Immature natural killer cell (primary cell): Measurements from ENCODE around the gene AUTS2. TPM values are rescaled to one million over a fixed set of nuclear protein-coding genes. Genes with fewer than 3 reads are reported as not detected.

Experiments used
- DNase-seq, 3 donors: peaks; one replicate each; pipeline ENCODE4 v3.0.0; 2022; ENCODE audit warnings: mixed read lengths in 1 of 3
- H3K27ac Mint-ChIP-seq, 6 donors: one replicate each; pipeline ENCODE4 v1.8.0; 2020; ENCODE audit warnings: mixed read lengths in 6 of 6, mild to moderate bottlenecking in 5 of 6, inconsistent platforms in 4 of 6, moderate library complexity in 3 of 6
- H3K27me3 Mint-ChIP-seq, 3 donors: one replicate each; pipeline ENCODE4 v1.8.0; 2020 to 2021; ENCODE audit warnings: low read depth in 3 of 3, mild to moderate bottlenecking in 3 of 3, mixed read lengths in 3 of 3, moderate library complexity in 3 of 3, inconsistent platforms in 1 of 3
- H3K36me3 Mint-ChIP-seq, 3 donors: one replicate each; pipeline ENCODE4 v1.8.0; 2020; ENCODE audit warnings: mixed read lengths in 3 of 3, inconsistent platforms in 2 of 3, mild to moderate bottlenecking in 2 of 3
- H3K4me1 Mint-ChIP-seq, 2 donors: one replicate each; pipeline ENCODE4 v1.8.0; 2020; ENCODE audit warnings: inconsistent platforms in 2 of 2, mild to moderate bottlenecking in 2 of 2, mixed read lengths in 2 of 2, moderate library complexity in 1 of 2
- H3K4me3 Mint-ChIP-seq, 5 donors: one replicate each; pipeline ENCODE4 v1.8.0; 2020; ENCODE audit warnings: mild to moderate bottlenecking in 5 of 5, mixed read lengths in 5 of 5, inconsistent platforms in 3 of 5, moderate library complexity in 3 of 5
- H3K9me3 Mint-ChIP-seq, 6 donors: one replicate each; pipeline ENCODE4 v1.8.0; 2020; ENCODE audit warnings: mild to moderate bottlenecking in 6 of 6, mixed read lengths in 6 of 6, inconsistent platforms in 4 of 6, moderate library complexity in 3 of 6
- polyA plus RNA-seq, 3 donors: library from polyadenylated mRNA; unstranded; fragments of 300-500 nt; fragmentation: Illumina TruSeq; gene quantifications; one replicate each; pipeline ENCODE4 v1.2.3, GENCODE V29; 2021

AUTS2 gene
- polyA plus RNA-seq, 3 donors from 2014 or later, result 1.9 to 17.6 (median 8.0) TPM

DNA sequence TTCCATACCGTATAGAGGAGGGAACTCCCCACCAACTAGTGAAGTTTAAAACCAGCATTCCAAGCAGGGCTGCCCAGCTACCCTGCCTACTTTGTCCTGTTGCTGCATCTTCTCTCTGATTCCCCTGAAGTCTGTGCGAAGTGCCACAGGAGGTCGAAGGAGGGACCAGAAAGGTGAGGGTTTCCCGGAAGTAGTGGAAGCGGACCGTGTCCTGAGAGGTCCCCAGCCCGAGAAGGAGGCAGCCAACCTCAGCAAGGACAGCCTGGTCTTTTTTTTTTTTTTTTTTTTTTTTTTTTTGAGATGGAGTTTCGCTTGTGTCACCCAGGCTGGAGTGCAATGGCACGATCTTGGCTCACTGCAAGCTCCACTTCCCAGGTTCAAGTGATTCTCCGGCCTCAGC, 861.8 kb downstream of the AUTS2 start:
- no peak overlapping the region for H3K4me3 Mint-ChIP-seq
- no peaks in the 10 kb centered on the region for H3K9me3 Mint-ChIP-seq

DNA sequence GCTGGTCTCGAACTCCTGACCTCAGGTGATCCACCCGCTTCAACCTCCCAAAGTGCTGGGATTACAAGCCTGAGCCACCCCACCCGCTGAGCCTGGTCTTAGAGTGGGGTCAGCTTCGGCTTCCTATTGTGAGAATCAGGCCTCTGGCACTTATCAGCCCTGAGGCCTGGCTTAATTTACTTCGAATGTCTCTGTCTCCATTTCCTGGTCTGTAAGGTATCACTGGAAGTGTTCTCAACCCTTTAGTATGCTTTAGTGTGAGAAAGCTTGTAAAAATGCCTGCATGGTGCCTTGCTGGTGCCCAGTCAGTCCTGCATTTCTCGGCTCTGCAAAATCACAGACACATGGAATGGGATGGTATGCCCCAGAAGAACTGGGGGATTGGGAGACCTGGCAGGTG, 862.3 kb downstream of the AUTS2 start:
- peak overlapping the region in 1 of 6 donors; percentile 12 for H3K27ac Mint-ChIP-seq
- peaks cover 0 to 3% (median 2%) of the 10 kb centered on the region in 3 donors for H3K27me3 Mint-ChIP-seq
- no peak overlapping the region for H3K4me3 Mint-ChIP-seq
- DNase-seq, result no peak
- H3K9me3 Mint-ChIP-seq, result no peaks in the 10 kb centered on the region
- peaks cover 5 to 6% of the 10 kb centered on the region in 2 donors for H3K4me1 Mint-ChIP-seq
- H3K36me3 Mint-ChIP-seq, result no peaks in the 10 kb centered on the region

More for the DNA sequence above, 861.8 kb downstream of the AUTS2 start:
- Mint-ChIP-seq H3K36me3 (no peaks in the 10 kb centered on the region), H3K27ac (no peak overlapping the region), H3K27me3 (peaks cover 0 to 3% (median 2%) of the 10 kb centered on the region in 3 donors), H3K4me1 (peaks cover 5 to 6% of the 10 kb centered on the region in 2 donors)
- DNase-seq, result no peak

DNA sequence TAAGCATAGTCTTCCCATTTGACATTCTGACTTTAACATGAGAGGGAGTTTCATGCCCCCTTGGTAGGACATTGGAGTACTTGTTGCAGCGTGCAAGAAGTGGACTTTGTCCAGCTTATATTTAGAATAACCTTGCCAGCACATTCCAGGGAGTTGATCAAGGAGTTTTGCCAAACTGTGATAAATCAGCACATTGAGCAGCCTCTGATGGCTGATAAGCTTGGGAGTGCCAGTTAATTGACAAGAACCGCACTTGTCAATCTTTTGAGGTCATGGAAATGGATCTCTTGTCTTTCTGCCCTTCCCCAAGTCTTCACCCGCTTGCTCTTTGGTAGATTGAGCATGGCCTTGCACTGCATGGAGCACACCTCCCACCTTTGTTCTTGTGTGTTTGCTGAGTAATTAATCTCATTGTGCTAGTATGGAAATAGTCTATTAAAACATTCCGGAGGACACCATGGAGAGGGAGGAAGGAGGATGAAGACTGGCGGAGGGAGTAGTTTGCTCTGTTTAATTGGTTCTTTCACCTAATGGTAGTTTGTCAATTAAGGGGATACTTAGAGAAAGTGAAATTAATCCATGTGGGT, 865.2 kb downstream of the AUTS2 start:
- Mint-ChIP-seq H3K4me1 (no peaks in the 10 kb centered on the region), H3K9me3 (no peaks in the 10 kb centered on the region), H3K4me3 (no peak overlapping the region), H3K27ac (no peak overlapping the region), H3K36me3 (peaks cover 0 to 3% (median 0%) of the 10 kb centered on the region in 3 donors), H3K27me3 (peaks cover 0 to 3% (median 2%) of the 10 kb centered on the region in 3 donors)
- no peak for DNase-seq

DNA sequence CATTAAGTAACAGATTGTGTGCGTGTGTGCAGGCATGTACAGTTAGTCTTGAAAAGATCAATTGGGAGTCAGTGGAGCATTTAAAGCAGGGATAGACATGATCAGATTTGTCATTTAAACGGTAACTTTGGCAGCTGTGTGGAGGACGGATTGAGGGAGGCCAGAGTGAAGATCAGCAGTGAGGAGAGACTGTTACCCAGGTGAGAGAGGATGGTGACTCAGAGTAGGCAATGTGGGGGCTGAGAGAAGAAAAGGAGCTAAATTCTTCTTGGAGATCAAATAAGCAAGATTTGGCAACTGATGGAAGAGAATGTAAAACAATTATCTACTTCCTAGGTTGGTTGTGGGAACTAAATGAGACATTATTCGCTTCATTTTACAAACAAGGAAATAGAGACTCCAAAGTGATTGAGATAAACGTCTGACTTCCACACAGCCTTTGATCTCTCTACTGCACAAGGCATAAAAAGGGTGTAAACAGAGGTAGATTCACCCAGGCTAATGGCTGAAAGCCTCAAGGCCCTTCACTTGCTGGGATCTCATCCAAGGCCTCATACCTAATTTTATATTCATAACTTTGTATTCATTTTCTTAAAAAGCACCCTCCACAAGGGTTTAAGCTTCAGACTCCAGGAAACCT, 868.6 kb downstream of the AUTS2 start:
- H3K4me1 Mint-ChIP-seq, result no peaks in the 10 kb centered on the region
- no peak for DNase-seq
- no peaks in the 10 kb centered on the region for H3K9me3 Mint-ChIP-seq
- H3K27ac Mint-ChIP-seq, result no peak overlapping the region
- peaks cover 0 to 2% (median 1%) of the 10 kb centered on the region in 3 donors for H3K27me3 Mint-ChIP-seq
- H3K4me3 Mint-ChIP-seq, result no peak overlapping the region
- H3K36me3 Mint-ChIP-seq, result peaks cover 0 to 3% (median 0%) of the 10 kb centered on the region in 3 donors

DNA sequence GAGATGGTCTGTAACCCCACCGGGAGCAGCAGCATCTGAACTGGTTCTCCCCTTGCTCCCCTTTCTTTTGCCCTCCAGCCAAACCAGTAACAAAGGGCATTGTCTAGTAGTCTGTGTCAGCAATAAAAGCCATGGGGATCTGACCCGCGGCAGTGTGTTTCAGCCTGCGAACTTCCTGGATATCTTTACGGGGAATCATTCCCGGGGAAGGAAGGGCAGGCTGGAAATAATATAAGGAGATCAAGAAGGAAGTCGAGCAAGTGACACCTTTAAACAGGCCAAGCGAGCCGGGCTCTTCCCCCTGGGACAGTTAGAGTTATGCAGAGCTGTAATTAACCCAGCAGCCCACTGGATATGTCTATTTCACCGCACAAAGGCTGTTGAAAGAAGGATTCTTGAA, 872.5 kb downstream of the AUTS2 start:
- Mint-ChIP-seq H3K27me3 (no peaks in the 10 kb centered on the region), H3K27ac (peak overlapping the region in 1 of 6 donors; percentile 46), H3K36me3 (peaks cover 0 to 3% (median 0%) of the 10 kb centered on the region in 3 donors)

DNA sequence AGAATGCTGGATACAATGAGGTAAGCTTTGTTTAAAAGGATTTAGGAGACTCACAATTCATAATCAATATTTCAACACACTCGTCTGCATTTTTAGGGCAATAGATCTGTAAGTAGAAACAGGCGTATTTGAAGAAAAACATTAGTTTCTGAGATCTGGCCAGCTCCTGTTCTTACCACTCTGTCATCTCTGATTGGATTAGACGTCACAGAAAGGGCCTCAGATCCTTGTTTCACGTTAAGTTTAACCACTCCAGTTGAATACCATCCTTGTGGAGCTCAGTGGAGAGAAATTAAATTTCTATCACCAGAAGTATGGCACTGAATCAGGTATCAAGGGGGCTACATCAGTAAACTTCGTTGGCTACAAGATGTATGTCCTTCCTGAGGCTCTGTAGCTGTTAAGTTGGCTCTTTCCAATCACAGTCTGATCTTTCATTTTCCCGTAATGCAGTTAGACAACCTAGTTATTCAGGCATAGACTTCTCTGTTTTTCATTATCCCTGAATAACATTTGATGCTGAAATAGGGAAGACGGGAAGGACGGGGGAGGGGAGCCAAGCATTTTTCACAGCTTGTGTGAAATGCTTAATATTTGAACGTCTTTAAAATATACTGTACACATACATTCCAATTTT, 874.4 kb downstream of the AUTS2 start:
- no peak for DNase-seq
- H3K9me3 Mint-ChIP-seq, result no peaks in the 10 kb centered on the region
- no peak overlapping the region for H3K27ac Mint-ChIP-seq
- H3K4me1 Mint-ChIP-seq, result no peaks in the 10 kb centered on the region
- H3K27me3 Mint-ChIP-seq, result peaks cover 0 to 5% (median 4%) of the 10 kb centered on the region in 3 donors
- H3K4me3 Mint-ChIP-seq, result no peak overlapping the region
- no peaks in the 10 kb centered on the region for H3K36me3 Mint-ChIP-seq

More for the DNA sequence above, 872.5 kb downstream of the AUTS2 start:
- Mint-ChIP-seq H3K4me1 (no peaks in the 10 kb centered on the region), H3K4me3 (no peak overlapping the region), H3K9me3 (no peaks in the 10 kb centered on the region)
- no peak for DNase-seq

DNA sequence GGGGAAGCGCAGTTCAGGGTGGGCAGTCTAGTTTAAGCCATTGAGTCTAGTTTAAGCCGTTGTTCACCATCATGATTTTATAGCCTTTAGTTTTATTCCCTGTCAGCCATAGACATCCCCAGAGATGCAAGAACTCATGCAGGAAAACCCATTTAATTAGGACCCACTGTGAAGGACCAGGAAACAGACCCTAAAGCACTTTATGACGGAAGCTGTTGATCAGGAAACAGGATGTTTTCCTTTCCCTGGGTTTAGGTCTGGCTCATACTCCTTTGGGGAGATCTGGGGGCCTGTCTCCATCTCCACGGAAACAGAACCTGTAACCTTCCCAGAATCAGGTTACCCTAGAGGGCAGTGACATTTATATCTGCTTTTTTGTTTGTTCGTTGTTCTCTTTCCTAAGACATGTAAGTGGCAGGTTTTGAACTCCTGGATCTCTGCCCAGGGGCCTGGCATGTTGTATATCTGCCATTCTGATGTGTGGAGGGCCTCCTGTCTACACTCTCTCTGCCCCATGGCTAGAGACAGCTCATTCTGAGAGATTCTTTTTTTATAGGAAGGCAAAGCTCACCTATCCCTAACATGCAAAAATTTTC, 876.5 kb downstream of the AUTS2 start:
- Mint-ChIP-seq H3K27me3 (peaks cover 5 to 16% (median 6%) of the 10 kb centered on the region in 3 donors), H3K9me3 (peaks cover 0 to 2% (median 0%) of the 10 kb centered on the region in 6 donors), H3K36me3 (no peaks in the 10 kb centered on the region), H3K27ac (no peak overlapping the region), H3K4me1 (peaks cover 7 to 9% of the 10 kb centered on the region in 2 donors), H3K4me3 (no peak overlapping the region)
- no peak for DNase-seq

DNA sequence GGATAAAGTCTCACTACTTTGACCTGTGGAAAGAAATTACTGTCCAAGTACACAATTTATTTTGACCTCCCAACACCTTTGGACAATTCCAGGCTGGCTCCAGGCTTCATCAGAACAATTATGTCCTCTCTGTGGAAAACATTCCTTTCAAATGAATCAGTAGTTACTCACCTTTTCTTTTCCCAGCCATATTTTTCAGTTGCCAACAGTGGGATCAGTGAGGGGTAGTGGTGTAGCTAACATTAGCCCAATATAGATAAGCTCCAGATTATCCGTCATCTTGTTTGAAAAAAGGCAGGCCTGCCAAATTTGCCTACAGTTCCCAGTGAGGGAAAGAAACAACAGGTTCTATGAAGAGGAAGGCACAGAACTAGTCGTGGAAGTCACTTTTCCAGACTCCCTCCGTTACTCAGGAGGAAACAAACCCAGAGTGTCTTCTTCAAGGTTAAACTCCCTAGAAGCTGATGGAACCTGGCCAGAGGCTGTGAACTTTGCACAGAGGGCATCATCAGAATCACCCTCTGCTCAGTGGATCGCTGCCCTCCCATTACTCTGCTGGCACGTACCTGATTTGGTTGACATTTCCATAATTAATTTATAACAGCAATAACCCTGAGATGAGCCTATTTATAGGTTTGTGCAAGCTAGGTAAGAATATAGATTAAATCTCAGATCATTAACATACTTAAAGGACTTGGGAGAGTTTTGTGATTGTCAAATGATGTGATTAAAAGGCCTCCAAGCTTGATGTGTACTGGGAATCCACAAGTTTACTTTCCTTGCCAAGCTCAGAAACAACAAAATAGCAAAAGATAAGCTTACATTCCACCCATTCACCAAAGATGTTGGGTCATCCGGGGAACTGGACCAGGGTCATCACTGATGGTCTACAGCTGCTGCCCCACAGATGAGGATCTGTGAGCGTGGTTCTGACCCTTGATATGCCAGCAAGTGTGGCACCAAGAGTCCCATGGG, 879.0 kb downstream of the AUTS2 start:
- H3K4me1 Mint-ChIP-seq, result peaks cover 11 to 14% of the 10 kb centered on the region in 2 donors
- peaks cover 9 to 28% (median 13%) of the 10 kb centered on the region in 3 donors for H3K27me3 Mint-ChIP-seq
- no peak overlapping the region for H3K4me3 Mint-ChIP-seq
- H3K36me3 Mint-ChIP-seq, result no peaks in the 10 kb centered on the region
- no peak for DNase-seq
- H3K9me3 Mint-ChIP-seq, result peaks cover 0 to 3% (median 0%) of the 10 kb centered on the region in 6 donors
- H3K27ac Mint-ChIP-seq, result no peak overlapping the region

DNA sequence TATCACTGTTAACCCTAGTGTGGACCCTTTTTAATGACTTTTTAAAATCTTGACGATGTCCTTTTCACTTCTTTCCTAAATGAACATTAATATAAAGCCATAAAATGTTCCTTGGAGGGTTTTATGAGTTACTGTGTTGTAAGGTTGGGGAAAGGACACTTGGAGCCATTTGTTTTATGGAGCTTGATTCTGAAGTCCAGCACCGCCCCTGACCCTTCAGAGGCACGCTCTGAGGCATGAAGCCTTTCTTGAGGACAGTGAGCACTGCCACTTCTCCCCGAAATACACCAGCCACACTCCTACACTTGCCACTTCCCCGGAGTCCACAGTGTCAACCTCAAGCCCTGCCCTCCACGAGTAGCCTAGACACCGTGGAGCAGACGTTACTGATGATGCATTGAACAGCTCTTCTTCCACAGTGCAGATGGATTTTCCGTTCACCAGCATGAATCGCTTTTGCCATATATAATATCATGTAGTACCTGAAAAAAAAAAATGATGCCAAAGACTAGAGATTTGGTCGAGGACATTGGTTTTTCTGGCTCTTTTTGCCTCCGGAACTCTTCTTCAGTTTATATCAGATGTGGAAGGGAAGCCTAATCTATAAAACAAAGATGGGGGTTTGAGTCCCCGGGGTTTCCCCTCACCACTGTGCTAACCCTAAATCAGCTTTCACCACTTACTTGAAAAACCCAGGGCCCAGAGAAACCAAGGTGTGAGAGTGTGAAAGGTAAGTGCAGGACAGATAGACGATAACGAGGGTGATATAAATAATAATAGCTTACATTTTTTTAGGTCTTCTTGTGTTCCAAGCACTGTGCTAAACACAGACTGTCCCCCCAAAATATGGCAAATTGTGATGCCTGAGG, 881.1 kb downstream of the AUTS2 start:
- peaks cover 11 to 14% of the 10 kb centered on the region in 2 donors for H3K4me1 Mint-ChIP-seq
- peaks cover 0 to 3% (median 0%) of the 10 kb centered on the region in 6 donors for H3K9me3 Mint-ChIP-seq
- H3K4me3 Mint-ChIP-seq, result peak overlapping the region; percentile 2 to 48 (median 39)
- no peaks in the 10 kb centered on the region for H3K36me3 Mint-ChIP-seq
- peak; percentile 42 to 58 (median 53) for DNase-seq
- peaks cover 9 to 30% (median 13%) of the 10 kb centered on the region in 3 donors for H3K27me3 Mint-ChIP-seq
- peak overlapping the region in 1 of 6 donors; percentile 11 for H3K27ac Mint-ChIP-seq

DNA sequence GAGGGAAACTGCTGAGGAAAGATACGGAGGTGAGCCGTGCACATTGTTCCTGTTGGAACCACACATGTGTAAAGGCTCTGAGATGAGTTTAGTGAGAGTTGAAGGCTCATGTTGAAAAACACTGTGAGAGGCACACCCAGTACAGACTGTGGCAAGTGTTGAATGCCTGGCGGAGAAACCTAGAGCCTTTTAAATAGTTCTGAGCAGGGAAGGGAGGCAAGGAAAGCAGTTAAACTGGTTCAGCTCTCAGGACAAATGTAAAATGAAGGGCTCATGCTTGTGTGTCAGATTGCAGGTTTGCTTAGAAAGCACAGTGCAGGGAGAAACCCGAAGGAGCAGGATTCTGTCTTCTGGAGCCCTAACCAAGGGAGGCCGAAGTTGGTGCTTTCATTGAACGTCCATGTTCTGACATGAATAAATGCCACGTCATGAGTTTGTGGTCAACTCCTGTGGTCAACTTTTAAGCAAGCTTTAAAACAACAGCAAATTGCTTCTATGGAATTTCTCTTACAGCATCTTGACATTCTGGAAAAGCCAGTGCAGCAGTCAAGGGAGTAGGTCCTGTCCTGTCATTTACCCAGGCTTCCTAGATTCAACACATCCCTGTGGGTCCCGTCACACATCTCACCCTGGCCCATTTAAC, 882.8 kb downstream of the AUTS2 start:
- Mint-ChIP-seq H3K9me3 (peaks cover 0 to 6% (median under 1%) of the 10 kb centered on the region in 6 donors), H3K4me3 (no peak overlapping the region), H3K27me3 (peaks cover 9 to 30% (median 13%) of the 10 kb centered on the region in 3 donors), H3K36me3 (peaks cover 0 to 6% (median 6%) of the 10 kb centered on the region in 3 donors), H3K4me1 (peaks cover 11 to 14% of the 10 kb centered on the region in 2 donors), H3K27ac (no peak overlapping the region)
- no peak for DNase-seq

DNA sequence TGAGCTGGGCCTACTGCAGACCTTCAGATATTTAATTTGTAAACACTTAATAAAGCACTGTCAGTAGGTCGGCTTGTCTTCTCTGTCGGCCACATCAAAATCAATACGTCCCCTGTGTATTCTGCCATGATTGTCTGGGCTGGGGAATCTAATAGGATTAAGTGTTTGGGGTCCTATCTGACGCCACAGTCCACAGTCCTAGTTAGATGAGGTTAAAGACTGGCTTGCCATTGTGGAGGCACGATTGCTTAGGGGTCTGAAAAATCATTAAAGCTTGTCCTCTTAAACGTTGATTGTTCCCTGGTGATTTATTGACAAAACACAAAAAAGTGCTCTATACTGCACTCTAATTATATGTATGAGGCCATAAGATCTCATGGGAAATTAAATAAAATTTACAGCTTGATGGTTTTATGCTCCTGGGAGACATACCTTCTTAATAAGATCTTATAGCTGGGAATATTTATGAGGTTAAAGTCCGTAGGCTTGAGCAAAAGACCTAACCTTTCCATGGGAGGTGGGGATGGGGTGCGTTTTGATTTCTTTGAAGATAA, 883.4 kb downstream of the AUTS2 start:
- Mint-ChIP-seq H3K9me3 (peaks cover 0 to 6% (median under 1%) of the 10 kb centered on the region in 6 donors), H3K27me3 (peaks cover 9 to 30% (median 11%) of the 10 kb centered on the region in 3 donors), H3K27ac (no peak overlapping the region), H3K36me3 (peaks cover 0 to 6% (median 6%) of the 10 kb centered on the region in 3 donors), H3K4me3 (no peak overlapping the region), H3K4me1 (peaks cover 11 to 14% of the 10 kb centered on the region in 2 donors)
- DNase-seq, result no peak
